Astrocyte of the cerebellum (primary cell): ENCODE results near the gene FAM219B.
"Not testable (repeated sequence)": the region's sequence is repeated elsewhere in the genome, so short reads cannot be mapped to it uniquely, and the experiment has no call there.

Experiments
- DNase-seq: peaks from one replicate; pipeline ENCODE4 v3.0.0-alpha.2; 2011; ENCODE audit warnings: low read depth
- H3K4me3 ChIP-seq: 2 replicates; pipeline ENCODE4 v1.5.1; 2011; ENCODE audit warnings: mild to moderate bottlenecking, low read depth, low read length, moderate library complexity
- in situ Hi-C: cut with HindIII; loops from 2 replicates; pipeline ENCODE4 v1.10.0; 2017; ENCODE audit warnings: low sequenced_read_pairs
- TF ChIP-seq, protein P1 (sequence below): IDR thresholded peaks from 2 replicates; pipeline ENCODE4 v1.5.1; 2012; ENCODE audit warnings: low read length, low read depth, moderate library complexity, mild to moderate bottlenecking; ENCODE audit errors: missing control alignments

The FAM219B gene

DNA sequence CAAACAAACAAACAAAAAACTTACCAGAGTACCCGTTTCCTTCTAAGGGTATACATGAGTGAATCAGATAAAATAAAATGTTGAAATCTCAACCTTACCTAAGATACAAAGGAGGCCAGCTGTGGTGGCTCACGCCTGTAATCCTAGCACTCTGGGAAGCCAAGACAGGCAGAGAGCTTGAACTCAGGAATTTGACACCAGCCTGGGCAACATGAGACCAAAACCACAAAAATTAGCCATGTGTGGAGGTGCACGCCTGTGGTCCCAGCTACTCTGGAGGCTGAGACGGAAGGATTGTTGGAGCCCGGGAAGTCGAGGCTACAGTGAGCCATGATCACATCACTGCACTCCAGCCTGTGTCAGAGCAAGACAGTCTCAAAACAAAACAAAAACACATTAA is 11.0 kb upstream of the FAM219B start:
- DNase-seq, result no peak
- H3K4me3 ChIP-seq, result no peak overlapping the region
- TF ChIP-seq, protein P1, sequence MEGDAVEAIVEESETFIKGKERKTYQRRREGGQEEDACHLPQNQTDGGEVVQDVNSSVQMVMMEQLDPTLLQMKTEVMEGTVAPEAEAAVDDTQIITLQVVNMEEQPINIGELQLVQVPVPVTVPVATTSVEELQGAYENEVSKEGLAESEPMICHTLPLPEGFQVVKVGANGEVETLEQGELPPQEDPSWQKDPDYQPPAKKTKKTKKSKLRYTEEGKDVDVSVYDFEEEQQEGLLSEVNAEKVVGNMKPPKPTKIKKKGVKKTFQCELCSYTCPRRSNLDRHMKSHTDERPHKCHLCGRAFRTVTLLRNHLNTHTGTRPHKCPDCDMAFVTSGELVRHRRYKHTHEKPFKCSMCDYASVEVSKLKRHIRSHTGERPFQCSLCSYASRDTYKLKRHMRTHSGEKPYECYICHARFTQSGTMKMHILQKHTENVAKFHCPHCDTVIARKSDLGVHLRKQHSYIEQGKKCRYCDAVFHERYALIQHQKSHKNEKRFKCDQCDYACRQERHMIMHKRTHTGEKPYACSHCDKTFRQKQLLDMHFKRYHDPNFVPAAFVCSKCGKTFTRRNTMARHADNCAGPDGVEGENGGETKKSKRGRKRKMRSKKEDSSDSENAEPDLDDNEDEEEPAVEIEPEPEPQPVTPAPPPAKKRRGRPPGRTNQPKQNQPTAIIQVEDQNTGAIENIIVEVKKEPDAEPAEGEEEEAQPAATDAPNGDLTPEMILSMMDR, result no peak
- in situ Hi-C loops, result no loop called here

DNA sequence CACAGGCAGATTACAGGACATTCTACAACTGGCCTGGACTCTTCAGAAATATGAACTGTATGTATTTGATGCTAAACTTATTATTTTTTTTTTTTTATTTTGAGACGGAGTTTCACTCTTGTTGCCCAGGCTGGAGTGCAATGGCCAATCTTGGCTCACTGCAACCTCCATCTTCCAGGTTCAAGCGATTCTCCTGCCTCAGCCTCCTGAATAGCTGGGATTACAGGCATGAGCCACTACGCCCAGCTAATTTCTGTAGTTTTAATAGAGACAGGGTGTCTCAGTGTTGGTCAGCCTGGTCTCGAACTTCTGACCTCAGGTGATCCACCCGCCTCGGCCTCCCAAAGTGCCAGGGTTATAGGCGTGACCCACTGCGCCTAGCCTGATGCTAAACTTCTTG is 7.1 kb upstream of the FAM219B start:
- DNase-seq, H3K4me3 ChIP-seq, in situ Hi-C loops: not testable (repeated sequence)

DNA sequence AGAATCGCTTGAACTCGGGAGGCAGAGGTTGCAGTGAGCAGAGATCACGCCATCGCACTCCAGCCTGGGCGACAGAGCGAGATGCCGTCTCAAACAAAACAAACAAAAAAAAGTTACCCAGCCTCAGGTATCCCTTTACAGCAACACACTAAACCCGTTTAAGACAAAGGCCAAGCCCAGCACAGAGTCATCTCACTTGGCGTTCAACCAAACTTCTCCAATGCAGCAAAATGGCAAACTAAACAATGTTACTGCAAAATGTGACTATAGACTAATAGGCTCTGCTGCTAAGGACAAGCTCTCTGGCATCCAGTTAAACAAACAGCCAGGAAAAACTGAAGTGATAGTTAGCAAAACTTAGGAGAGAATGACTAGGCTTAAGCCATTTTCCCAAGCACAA is 6.4 kb upstream of the FAM219B start:
- no peak for DNase-seq
- in situ Hi-C loops, result no loop called here
- TF ChIP-seq, protein P1, result no peak
- no peak overlapping the region for H3K4me3 ChIP-seq

- H3K4me3 ChIP-seq, result no peak overlapping the region
- in situ Hi-C loops, result loop anchor here (5.0 kb wide), 1 partner anchor 44 kb away; no protein-coding TSS in a partner anchor
- no peak for DNase-seq
- TF ChIP-seq, protein P1, result no peak
Observed at GRCh38 chr15:74908635-74909034, 2.0 kb upstream of the FAM219B start.

DNA sequence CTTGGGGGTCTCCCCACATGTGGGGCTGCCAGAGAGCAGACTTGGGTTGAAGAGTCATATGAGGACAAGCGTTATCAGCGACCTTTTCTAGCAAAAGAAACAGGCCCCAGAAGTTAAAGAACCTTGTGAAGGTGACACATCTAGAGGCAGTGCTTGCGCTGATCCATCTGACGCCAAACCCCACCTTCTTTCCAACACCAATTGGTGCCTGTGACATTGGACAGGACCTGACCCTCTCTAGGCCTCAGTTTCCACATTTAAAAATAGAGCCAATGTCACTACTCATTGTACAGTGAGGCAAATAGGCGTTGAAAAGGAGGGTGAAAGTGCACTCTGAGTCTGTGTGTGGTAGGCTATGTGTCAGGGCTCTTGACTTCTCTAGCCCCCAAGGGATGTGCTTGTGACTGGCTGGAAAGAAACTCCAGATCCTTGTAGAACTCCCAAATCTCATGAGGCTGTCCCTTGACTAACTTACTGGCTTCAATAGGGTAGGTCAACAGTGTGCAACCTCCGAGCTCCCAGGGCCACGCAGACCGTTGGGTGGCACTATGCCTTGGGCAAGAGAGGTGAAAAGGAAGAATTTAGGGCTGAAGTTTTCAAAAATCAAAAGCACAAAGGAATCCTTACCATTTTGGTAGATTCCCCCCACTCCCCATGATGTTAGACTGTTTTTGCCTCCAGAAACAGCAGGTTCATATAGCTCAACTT is 666 bp upstream of the FAM219B start:
- TF ChIP-seq, protein P1, result no peak
- in situ Hi-C loops, result loop anchor here (5.0 kb wide), 1 partner anchor 45 kb away; no protein-coding TSS in a partner anchor
- DNase-seq, result no peak
- peak overlapping the region; percentile 86 for H3K4me3 ChIP-seq

- no peak for DNase-seq
- in situ Hi-C loops, result loop anchor here (5.0 kb wide), 1 partner anchor 46 kb away; no protein-coding TSS in a partner anchor
- peak overlapping the region; percentile 86 for H3K4me3 ChIP-seq
- TF ChIP-seq, protein P1, result no peak
Observed at GRCh38 chr15:74906067-74906449, 593 bp downstream of the FAM219B start.

DNA sequence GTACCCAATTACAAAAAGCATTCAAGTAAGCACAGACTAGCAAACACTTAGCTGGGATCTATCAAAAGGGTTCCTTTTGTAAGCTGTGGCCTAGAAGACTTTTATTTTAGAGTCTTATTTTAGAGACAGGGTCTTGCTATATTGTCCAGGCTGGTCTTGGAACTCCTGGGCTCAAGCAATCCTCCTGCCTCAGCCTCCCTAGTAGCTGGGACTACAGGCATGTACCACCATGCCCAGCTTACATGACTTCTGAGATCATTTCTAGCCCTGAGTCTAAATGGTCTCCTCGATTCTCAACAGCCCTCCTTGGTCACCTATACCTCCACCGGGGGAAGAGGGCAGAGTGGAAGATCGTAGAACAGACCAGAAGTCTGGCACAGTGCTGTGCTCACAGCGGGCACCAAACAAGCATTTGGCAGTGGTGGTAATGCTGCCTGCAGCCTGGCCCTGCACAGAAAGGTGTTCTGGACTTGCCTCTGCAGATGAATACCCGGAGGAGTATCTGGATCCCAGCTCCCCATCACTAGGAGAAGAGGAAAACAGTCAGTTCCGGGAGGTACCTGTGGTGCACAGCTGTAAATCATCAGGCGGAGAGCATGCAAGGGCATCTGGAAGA is 2.4 kb downstream of the FAM219B start:
- no peak overlapping the region for H3K4me3 ChIP-seq
- in situ Hi-C loops, result no loop called here
- no peak for DNase-seq
- TF ChIP-seq, protein P1, result no peak
